Measurements from ENCODE around the gene DIRAS3.
"Not testable (repeated sequence)": the region's sequence is repeated elsewhere in the genome, so short reads cannot be mapped to it uniquely, and the experiment has no call there.

Gene DIRAS3

DNA sequence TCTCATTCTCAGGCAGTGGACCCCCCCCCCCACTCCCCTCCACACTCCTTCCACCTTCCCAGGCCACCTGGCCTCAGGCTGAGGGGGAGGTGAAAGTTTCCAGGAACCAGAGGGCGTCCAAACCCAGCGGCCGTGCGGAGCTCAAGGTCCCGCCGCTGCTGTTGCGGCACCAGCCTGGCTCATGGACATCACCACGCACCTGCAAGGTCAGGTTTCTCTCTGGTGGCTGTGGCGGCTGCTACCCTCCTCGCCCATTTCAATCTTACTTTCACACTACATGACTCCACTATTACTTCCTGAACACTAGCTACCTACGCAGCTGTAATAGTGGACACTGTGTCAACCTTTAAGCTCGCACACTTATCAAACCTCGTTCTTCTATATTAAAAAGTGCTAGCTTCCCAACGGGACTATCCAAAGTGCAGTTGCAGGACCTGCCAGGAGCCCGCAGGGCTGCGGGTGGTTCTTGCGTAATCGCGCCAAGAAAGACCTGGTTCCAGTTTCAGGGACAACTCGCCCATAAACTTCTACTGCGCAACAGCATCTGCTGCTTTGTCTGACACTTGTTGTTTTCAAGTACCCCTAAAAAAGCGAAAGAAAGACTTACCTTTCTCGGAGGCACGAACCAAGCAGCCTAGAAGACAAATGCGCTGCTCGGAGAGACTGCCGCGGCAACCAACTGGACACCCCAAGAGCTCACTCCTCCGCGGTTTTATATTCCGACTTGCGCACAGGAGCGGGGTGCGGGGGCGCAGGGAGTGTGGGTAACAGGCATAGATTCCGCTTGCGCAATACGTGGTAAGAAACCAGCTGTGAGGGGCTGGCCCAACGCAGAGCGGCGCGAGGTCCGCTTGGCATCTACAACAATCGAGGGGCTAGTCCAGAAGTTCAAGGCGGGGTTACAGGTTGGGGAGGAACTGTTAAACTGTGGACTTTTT, at the start of gene DIRAS3:
TSS of gene DIRAS3 (minus strand) at position 687 of the 938 bp plus-strand sequence. CDS start 3,330 bp downstream, outside the sequence.
- peaks cover 21% of the 10 kb centered on the region for H3K9me3 ChIP-seq
- H3K27ac ChIP-seq, result no peak within 1 kb of the TSS
- peak; percentile 50 for TF ChIP-seq Cebpa-rat (IDR thresholded peaks at IDR 0.05)
- no peak within 1 kb of the TSS for H3K9ac ChIP-seq
- H3K4me3 ChIP-seq, result no peak within 1 kb of the TSS
- no peaks in the 10 kb centered on the region for H3K36me3 ChIP-seq
- no peaks in the 10 kb centered on the region for H3K27me3 ChIP-seq
- H3K4me1 ChIP-seq, result no peaks in the 10 kb centered on the region
- H4K20me1 ChIP-seq, result no peaks in the 10 kb centered on the region
- no peak within 1 kb of the TSS for H3K4me2 ChIP-seq

DNA sequence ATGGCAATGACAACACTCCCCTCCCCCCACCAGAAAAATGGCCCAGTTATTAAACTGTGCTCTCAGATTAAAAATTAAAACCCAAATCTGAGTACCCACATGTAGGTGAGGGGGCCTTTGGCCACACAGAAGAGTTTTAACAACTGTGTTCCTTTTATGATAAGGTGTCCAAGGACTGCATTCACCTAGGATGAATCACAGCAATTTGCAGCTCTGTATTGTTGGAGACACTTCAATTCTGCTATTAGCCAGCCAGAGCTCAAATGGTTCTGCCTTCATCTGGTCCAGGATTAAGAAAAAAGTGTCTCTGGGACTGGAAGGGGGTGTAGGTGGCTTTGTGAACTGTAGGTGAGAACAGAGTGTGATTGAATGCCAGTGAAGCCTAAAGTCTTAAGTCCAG, 43.3 kb upstream of the DIRAS3 start:
- H3K27me3 ChIP-seq, result no peaks in the 10 kb centered on the region
- TF ChIP-seq Cebpa-rat (IDR thresholded peaks at IDR 0.05), result no peak
- no peak overlapping the region for H3K27ac ChIP-seq
- H3K4me1 ChIP-seq, result no peaks in the 10 kb centered on the region
- H3K9ac ChIP-seq, result no peak overlapping the region
- H3K9me3 ChIP-seq, result no peaks in the 10 kb centered on the region
- H3K4me2 ChIP-seq, result no peak overlapping the region
- H4K20me1 ChIP-seq, result no peaks in the 10 kb centered on the region
- no peak overlapping the region for H3K4me3 ChIP-seq
- no peaks in the 10 kb centered on the region for H3K36me3 ChIP-seq

DNA sequence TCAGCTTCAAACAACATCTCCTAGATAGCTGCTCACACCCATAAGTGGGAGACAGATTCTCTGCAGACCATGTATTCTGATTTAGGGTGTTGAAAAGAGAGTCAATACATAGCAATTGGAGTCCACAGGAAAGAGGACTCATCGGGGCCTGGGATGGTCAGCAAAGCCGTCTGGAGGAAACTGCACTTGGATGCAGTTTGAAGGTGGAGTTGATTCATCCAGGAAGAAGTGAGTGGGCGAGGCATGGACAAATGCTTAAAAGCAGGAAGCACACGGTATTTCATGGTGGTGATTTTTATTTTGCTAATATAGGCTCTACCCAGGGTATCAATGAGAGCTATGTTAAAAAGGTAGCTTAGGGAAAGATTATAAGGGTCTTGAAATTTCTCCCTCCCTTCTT, 36.8 kb upstream of the DIRAS3 start:
- no peaks in the 10 kb centered on the region for H4K20me1 ChIP-seq
- no peaks in the 10 kb centered on the region for H3K36me3 ChIP-seq
- H3K4me2 ChIP-seq, result no peak overlapping the region
- no peaks in the 10 kb centered on the region for H3K27me3 ChIP-seq
- H3K27ac ChIP-seq, result no peak overlapping the region
- no peaks in the 10 kb centered on the region for H3K9me3 ChIP-seq
- TF ChIP-seq Cebpa-rat (IDR thresholded peaks at IDR 0.05), result no peak
- H3K4me3 ChIP-seq, result no peak overlapping the region
- H3K9ac ChIP-seq, result no peak overlapping the region
- H3K4me1 ChIP-seq, result no peaks in the 10 kb centered on the region

- no peak for TF ChIP-seq Cebpa-rat (IDR thresholded peaks at IDR 0.05)
- no peaks in the 10 kb centered on the region for H3K36me3 ChIP-seq
- no peaks in the 10 kb centered on the region for H3K27me3 ChIP-seq
- H3K9me3 ChIP-seq, result no peaks in the 10 kb centered on the region
- no peaks in the 10 kb centered on the region for H3K4me1 ChIP-seq
- no peaks in the 10 kb centered on the region for H4K20me1 ChIP-seq
- no peak overlapping the region for H3K9ac ChIP-seq
- H3K27ac ChIP-seq, result no peak overlapping the region
- H3K4me3 ChIP-seq, result no peak overlapping the region
- H3K4me2 ChIP-seq, result no peak overlapping the region
Measured at GRCh38 chr1:68085752-68086151, 35.3 kb upstream of the DIRAS3 start.

DNA sequence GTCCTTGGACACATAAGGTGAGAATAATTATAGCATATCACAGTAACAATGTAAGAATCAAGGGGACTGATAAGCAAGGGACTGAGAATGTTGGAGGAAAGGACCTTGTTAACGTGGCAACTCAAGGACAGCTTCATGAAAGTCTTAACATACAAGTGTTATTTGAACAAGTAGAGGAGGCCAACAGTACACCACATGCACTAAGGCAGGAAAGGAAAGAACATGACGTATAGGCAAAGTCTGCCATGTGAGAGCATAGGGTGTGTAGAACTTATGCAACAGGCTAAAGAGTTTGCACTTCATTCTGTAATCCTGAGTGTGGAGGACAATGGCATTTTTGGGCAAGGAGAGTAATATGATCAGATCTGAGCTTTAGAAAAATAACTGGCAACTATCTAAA, 33.3 kb upstream of the DIRAS3 start:
- Histone ChIP-seq H3K4me1 (no peaks in the 10 kb centered on the region), H3K4me3 (no peak overlapping the region), H3K9me3 (no peaks in the 10 kb centered on the region), H3K27ac (no peak overlapping the region), H3K9ac (no peak overlapping the region), H3K27me3 (no peaks in the 10 kb centered on the region), H3K4me2 (no peak overlapping the region), H3K36me3 (no peaks in the 10 kb centered on the region), H4K20me1 (no peaks in the 10 kb centered on the region)
- TF ChIP-seq Cebpa-rat (IDR thresholded peaks at IDR 0.05), result no peak

DNA sequence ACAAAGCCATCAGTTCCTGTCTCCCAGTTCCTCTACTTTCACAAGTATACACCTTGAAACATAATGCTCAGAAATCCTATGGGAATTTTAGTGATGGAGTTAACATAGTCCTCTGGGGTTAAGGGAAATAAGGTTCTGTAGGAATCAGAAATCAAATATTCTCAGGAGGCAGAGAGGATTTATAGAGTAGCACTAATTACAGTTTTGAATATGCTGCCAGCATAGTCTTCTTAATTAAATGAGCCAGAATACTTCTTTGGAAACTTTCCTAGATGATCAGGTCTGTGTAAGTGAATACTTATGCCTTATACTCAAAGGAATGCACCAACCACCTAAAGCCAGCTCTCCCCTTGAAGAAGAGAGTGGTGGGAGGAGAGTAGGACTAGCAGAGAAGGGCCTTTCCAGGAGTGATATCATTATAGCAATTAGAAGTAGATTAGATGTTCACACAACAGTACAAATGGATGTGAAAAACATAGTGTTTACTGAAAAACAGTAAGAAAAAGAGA, 31.4 kb upstream of the DIRAS3 start:
- H3K4me3 ChIP-seq, result no peak overlapping the region
- H3K4me2 ChIP-seq, result no peak overlapping the region
- no peak overlapping the region for H3K27ac ChIP-seq
- H3K9ac ChIP-seq, result no peak overlapping the region
- H4K20me1 ChIP-seq, result no peaks in the 10 kb centered on the region
- TF ChIP-seq Cebpa-rat (IDR thresholded peaks at IDR 0.05), result no peak
- no peaks in the 10 kb centered on the region for H3K36me3 ChIP-seq
- no peaks in the 10 kb centered on the region for H3K27me3 ChIP-seq
- H3K9me3 ChIP-seq, result no peaks in the 10 kb centered on the region
- H3K4me1 ChIP-seq, result peaks cover 9% of the 10 kb centered on the region

GRCh38 chr1:68078647-68079046, 28.2 kb upstream of the DIRAS3 start:
- H3K9ac ChIP-seq, result no peak overlapping the region
- H3K27me3 ChIP-seq, result no peaks in the 10 kb centered on the region
- H3K36me3 ChIP-seq, result no peaks in the 10 kb centered on the region
- peaks cover 9% of the 10 kb centered on the region for H3K4me1 ChIP-seq
- peaks cover 3% of the 10 kb centered on the region; the same call in 1 of the 2 replicates for H3K9me3 ChIP-seq
- no peak overlapping the region for H3K4me2 ChIP-seq
- no peaks in the 10 kb centered on the region for H4K20me1 ChIP-seq
- TF ChIP-seq Cebpa-rat (IDR thresholded peaks at IDR 0.05), result no peak
- no peak overlapping the region for H3K4me3 ChIP-seq
- no peak overlapping the region for H3K27ac ChIP-seq

DNA sequence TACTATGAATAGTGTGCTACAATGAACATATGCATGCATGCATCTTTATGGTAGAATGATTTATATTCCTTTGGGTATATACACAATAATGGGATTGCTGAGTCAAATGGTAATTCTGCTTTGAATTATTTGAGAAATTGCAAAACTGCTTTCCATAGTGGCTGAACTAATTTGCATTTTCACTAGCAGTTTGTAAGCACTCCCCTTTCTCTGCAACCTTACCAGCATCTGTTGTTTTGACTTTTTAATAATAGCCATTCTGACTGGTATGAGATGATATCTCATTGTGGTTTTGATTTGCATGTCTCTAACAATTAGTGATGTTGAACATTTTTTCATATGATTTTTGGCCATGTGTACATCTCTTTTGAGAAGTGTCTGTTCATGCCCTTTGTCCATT, 24.0 kb upstream of the DIRAS3 start:
- Histone ChIP-seq H4K20me1 (no peaks in the 10 kb centered on the region), H3K9ac (no peak overlapping the region), H3K27me3 (no peaks in the 10 kb centered on the region), H3K4me1 (peaks cover 9% of the 10 kb centered on the region), H3K27ac (no peak overlapping the region), H3K4me2 (no peak overlapping the region), H3K9me3 (peaks cover 3% of the 10 kb centered on the region; the same call in 1 of the 2 replicates), H3K4me3 (no peak overlapping the region), H3K36me3 (no peaks in the 10 kb centered on the region)
- TF ChIP-seq Cebpa-rat (IDR thresholded peaks at IDR 0.05), result no peak

DNA sequence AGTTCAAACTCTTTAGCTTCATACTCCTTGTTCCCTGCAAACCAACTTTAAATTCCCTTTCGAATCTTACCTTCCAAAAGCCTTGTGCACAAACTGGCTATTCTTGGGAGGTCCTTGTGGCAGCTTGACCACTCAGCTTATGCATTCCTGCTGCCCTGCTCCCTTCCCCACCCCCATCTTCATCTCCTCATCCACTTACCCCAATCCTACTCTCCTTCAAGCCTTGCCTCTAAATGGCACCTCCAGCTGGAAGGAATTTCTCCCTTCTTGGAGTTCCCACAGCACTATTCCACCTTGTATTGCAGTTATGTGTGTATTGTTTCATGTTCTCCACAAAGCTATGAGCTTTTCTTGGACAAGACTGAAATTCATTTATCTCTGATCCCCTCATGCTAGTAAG, 15.3 kb upstream of the DIRAS3 start:
- no peaks in the 10 kb centered on the region for H3K9me3 ChIP-seq
- H3K27ac ChIP-seq, result no peak overlapping the region
- no peak overlapping the region for H3K9ac ChIP-seq
- no peak overlapping the region for H3K4me2 ChIP-seq
- no peak for TF ChIP-seq Cebpa-rat (IDR thresholded peaks at IDR 0.05)
- H3K36me3 ChIP-seq, result no peaks in the 10 kb centered on the region
- no peaks in the 10 kb centered on the region for H3K4me1 ChIP-seq
- no peaks in the 10 kb centered on the region for H4K20me1 ChIP-seq
- no peaks in the 10 kb centered on the region for H3K27me3 ChIP-seq
- no peak overlapping the region for H3K4me3 ChIP-seq

- not testable (repeated sequence) for H3K4me3 ChIP-seq, H3K4me1 ChIP-seq, H3K27me3 ChIP-seq, H3K9me3 ChIP-seq, H3K9ac ChIP-seq, H4K20me1 ChIP-seq, H3K27ac ChIP-seq, H3K36me3 ChIP-seq, H3K4me2 ChIP-seq
Measured at GRCh38 chr1:68058053-68058452, 7.6 kb upstream of the DIRAS3 start.
